ENCODE results near the gene TET2. TPM values are rescaled to one million over a fixed set of nuclear protein-coding genes. Genes with fewer than 3 reads are reported as not detected.

TET2 gene
- polyA plus RNA-seq (2013, experiment 1 of 2; ENCODE audit: insufficient read length): 9.0 TPM
- 10.5 TPM for polyA plus RNA-seq (2013, experiment 2 of 2; ENCODE audit: insufficient read length)

- peak; percentile 89 for DNase-seq
These were observed at the start of gene TET2 for GRCh38 chr4:105146276-105147015. Gene TET2 (plus strand): TSS chr4:105146876. CDS start chr4:105233943, 87,067 bp downstream.

- DNase-seq: no peak
These were observed 44.7 kb upstream of the TET2 start for GRCh38 chr4:105102016-105102415.

GRCh38 chr4:105106426-105106825 is 40.2 kb upstream of the TET2 start:
- no peak for DNase-seq

- no peak for DNase-seq
These were observed 39.4 kb upstream of the TET2 start for GRCh38 chr4:105107095-105107856.

- DNase-seq: peak; percentile 37
These were observed 37.7 kb upstream of the TET2 start for GRCh38 chr4:105108971-105109370.

- DNase-seq: peak; percentile 14
These were observed 34.4 kb upstream of the TET2 start for GRCh38 chr4:105112274-105112673.

GRCh38 chr4:105113800-105114199 is 32.9 kb upstream of the TET2 start:
- DNase-seq: no peak

GRCh38 chr4:105116616-105117319 is 29.9 kb upstream of the TET2 start:
- DNase-seq: no peak

GRCh38 chr4:105119356-105119755 is 27.3 kb upstream of the TET2 start:
- DNase-seq: no peak

GRCh38 chr4:105120626-105121025 is 26.1 kb upstream of the TET2 start:
- DNase-seq: no peak

- peak; percentile 74 for DNase-seq
These were observed 24.3 kb upstream of the TET2 start for GRCh38 chr4:105122350-105122749.

GRCh38 chr4:105126311-105127169 is 20.1 kb upstream of the TET2 start:
- no peak for DNase-seq

- no peak for DNase-seq
These were observed 19.6 kb upstream of the TET2 start for GRCh38 chr4:105127170-105127445.

- DNase-seq: no peak
These were observed 18.5 kb upstream of the TET2 start for GRCh38 chr4:105128208-105128607.

- no peak for DNase-seq
These were observed 17.2 kb upstream of the TET2 start for GRCh38 chr4:105129286-105130040.

- DNase-seq: no peak
These were observed 15.7 kb upstream of the TET2 start for GRCh38 chr4:105130945-105131344.

- DNase-seq: no peak
These were observed 12.7 kb upstream of the TET2 start for GRCh38 chr4:105133976-105134375.

- no peak for DNase-seq
These were observed 10.9 kb upstream of the TET2 start for GRCh38 chr4:105135785-105136184.

GRCh38 chr4:105137121-105137875 is 9.4 kb upstream of the TET2 start:
- no peak for DNase-seq

- no peak for DNase-seq
These were observed 7.0 kb upstream of the TET2 start for GRCh38 chr4:105139646-105140045.
